ENCODE measurements around the gene GBP3. TPM values are rescaled to one million over a fixed set of nuclear protein-coding genes. Genes with fewer than 3 reads are reported as not detected.
A peak's percentile ranks its signal among the peaks of the same experiment; 100 is the strongest.
"Not testable (repeated sequence)": the region's sequence is repeated elsewhere in the genome, so short reads cannot be mapped to it uniquely, and the experiment has no call there.

Gene GBP3
- total RNA-seq, 1 donor from 2014 or later: 46.6 TPM

DNA sequence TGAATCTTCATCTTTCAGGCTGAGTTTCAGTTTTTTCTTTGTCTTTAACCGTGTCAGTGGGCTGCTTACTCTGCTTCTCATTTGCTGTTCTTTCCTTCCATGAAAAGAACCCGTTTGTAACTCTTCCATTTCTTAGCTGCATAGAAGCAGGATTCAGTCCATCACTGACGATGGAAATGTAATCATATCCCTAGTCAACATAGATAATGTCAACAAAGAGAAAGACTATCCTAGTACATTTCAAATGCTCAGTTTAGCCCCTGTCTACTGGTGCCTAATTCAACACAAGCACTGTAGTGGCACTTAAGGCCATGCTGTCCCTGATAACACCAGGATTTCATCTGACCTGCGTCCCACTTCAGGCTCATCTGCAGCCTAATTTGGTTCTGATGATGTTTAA is 42.0 kb upstream of the GBP3 start:
- TF ChIP-seq, protein P1, sequence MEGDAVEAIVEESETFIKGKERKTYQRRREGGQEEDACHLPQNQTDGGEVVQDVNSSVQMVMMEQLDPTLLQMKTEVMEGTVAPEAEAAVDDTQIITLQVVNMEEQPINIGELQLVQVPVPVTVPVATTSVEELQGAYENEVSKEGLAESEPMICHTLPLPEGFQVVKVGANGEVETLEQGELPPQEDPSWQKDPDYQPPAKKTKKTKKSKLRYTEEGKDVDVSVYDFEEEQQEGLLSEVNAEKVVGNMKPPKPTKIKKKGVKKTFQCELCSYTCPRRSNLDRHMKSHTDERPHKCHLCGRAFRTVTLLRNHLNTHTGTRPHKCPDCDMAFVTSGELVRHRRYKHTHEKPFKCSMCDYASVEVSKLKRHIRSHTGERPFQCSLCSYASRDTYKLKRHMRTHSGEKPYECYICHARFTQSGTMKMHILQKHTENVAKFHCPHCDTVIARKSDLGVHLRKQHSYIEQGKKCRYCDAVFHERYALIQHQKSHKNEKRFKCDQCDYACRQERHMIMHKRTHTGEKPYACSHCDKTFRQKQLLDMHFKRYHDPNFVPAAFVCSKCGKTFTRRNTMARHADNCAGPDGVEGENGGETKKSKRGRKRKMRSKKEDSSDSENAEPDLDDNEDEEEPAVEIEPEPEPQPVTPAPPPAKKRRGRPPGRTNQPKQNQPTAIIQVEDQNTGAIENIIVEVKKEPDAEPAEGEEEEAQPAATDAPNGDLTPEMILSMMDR (IDR thresholded peaks at IDR 0.05): no peak
- peak overlapping the region; percentile 53 for H3K4me3 ChIP-seq
- DNase-seq: no peak
- intact Hi-C loops (cut with DNase I): no loop called here
- ATAC-seq: peak; percentile 69
- H3K9me3 ChIP-seq: no peaks in the 10 kb centered on the region
- H3K27ac ChIP-seq: peak overlapping the region; percentile 87
- peaks cover 9% of the 10 kb centered on the region for H3K36me3 ChIP-seq
- H3K4me1 ChIP-seq: peaks cover 27% of the 10 kb centered on the region
- H3K27me3 ChIP-seq: no peaks in the 10 kb centered on the region

DNA sequence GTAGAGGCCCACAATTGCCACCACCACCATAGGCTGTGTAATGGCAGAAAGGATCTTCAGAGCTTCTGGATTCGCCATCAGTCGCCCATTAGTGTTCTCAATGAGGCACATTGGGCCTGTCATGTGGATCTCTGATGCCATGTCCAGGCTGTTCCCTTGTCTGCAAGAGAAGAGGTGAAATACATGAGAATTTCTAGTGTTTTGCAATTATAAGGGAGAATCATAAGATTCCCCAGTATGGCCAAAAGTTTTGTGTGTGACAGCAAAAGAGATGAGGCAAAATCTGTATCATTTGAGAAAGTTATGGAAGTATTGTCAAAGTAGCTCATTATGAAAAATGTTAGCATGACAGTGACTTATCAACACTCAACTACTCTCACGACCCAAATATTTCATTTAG is 40.4 kb upstream of the GBP3 start:
- Histone ChIP-seq H3K27ac (no peak overlapping the region), H3K27me3 (no peaks in the 10 kb centered on the region), H3K36me3 (peaks cover 24% of the 10 kb centered on the region), H3K4me1 (peaks cover 27% of the 10 kb centered on the region), H3K4me3 (peak overlapping the region; percentile 53), H3K9me3 (no peaks in the 10 kb centered on the region)
- no peak for DNase-seq
- intact Hi-C loops (cut with DNase I): no loop called here
- TF ChIP-seq, protein P1 (IDR thresholded peaks at IDR 0.05): no peak
- ATAC-seq: peak; percentile 13

DNA sequence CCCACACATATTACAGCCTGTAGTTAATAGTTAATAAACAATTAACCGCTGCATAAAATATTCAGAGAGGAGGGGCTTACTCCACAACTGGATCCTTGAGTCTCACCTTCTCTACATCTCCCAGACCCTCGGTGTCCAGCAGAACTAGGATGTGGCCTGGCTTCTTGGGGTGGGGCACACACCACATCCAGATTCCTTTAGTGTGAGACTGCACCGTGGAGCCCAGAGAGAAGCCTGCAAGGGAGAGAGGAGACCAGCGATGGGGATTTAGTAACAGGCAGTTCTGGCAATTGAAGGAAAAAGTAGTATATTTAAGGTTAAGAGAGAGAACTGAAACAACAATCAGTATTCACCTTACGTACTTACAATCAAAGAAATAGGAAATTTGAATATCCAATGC is 37.4 kb upstream of the GBP3 start:
- ATAC-seq (no peak), DNase-seq (no peak)
- no peak overlapping the region for H3K4me3 ChIP-seq
- H3K4me1 ChIP-seq: peaks cover 21% of the 10 kb centered on the region
- no peaks in the 10 kb centered on the region for H3K27me3 ChIP-seq
- no peaks in the 10 kb centered on the region for H3K9me3 ChIP-seq
- no peak overlapping the region for H3K27ac ChIP-seq
- intact Hi-C loops (cut with DNase I): no loop called here
- TF ChIP-seq, protein P1 (IDR thresholded peaks at IDR 0.05): no peak
- H3K36me3 ChIP-seq: peaks cover 54% of the 10 kb centered on the region

DNA sequence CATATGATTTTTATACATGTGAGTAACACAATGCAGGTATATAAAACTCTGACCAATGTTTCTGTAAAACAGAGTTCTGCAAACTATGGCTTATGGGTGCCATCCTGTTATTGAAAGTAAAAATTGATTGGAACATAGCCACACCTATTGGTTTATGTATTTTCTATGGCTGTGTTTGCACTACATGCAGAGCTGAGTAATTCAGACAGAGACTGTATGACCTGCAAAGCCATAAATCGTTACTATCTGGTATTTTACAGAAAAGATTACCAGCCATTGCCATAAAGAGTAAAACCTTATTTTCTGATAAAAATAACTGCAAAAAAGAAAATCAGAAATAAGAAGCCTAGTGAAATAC is 29.3 kb upstream of the GBP3 start:
- no peak for ATAC-seq

DNA sequence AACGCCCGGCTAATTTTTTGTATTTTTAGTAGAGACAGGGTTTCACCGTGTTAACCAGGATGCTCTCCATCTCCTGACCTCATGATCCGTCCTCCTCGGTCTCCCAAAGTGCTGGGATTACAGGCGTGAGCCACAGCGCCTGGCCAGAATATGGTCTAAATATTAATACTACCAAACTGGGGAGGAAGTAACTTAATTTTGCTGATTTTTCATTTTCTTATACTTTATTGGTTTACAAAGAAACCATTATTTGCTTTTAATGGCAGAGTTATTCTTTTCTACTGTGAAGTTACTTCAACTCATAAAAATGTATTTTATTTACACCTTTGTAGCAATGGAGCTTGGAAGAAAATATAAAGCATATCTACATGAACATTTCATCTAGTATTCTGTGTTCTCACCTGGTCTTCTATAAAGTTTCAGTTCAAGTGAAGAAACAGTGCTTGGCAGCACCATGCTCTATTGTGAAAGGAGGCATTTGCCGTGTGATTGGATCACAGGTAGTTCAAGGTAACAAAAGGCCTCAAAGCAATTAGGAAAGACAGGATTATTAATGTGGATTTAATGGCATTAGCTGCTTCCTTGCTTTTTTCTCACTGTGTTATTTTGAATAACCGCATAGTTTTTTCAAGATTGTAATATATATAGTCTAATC is 28.8 kb upstream of the GBP3 start:
- no peak for DNase-seq
- intact Hi-C loops (cut with DNase I): no loop called here
- Histone ChIP-seq H3K27me3 (no peaks in the 10 kb centered on the region), H3K27ac (no peak overlapping the region), H3K4me3 (no peak overlapping the region), H3K4me1 (no peaks in the 10 kb centered on the region), H3K36me3 (peaks cover 58% of the 10 kb centered on the region), H3K9me3 (no peaks in the 10 kb centered on the region)
- no peak for ATAC-seq
- TF ChIP-seq, protein P1 (IDR thresholded peaks at IDR 0.05): no peak

More for the DNA sequence above, 29.3 kb upstream of the GBP3 start:
- Histone ChIP-seq H3K4me3 (no peak overlapping the region), H3K9me3 (no peaks in the 10 kb centered on the region), H3K36me3 (peaks cover 63% of the 10 kb centered on the region), H3K27ac (no peak overlapping the region), H3K4me1 (no peaks in the 10 kb centered on the region), H3K27me3 (no peaks in the 10 kb centered on the region)
- no peak for DNase-seq
- intact Hi-C loops (cut with DNase I): no loop called here
- TF ChIP-seq, protein P1 (IDR thresholded peaks at IDR 0.05): no peak

DNA sequence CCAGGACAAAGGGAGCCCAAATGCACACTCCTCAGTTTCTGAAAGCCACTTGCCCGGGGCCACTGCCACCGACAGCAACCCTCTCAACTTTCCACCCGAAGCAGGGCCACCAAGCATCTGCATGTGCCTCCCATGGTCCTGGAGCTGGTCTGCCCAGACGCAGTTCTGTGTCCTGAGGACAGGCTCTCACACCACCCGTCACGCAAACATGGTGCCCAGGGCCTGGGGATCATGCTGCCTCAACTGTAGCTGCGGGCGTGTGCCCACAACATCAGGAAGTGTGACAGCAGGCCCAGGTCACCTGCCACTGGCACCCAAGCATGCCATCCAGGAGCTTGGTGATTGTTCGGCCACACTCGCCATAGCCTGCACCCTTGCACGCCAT is 28.0 kb upstream of the GBP3 start:
- Histone ChIP-seq H3K27ac (no peak overlapping the region), H3K4me3 (no peak overlapping the region), H3K9me3 (no peaks in the 10 kb centered on the region), H3K27me3 (no peaks in the 10 kb centered on the region), H3K36me3 (peaks cover 50% of the 10 kb centered on the region), H3K4me1 (no peaks in the 10 kb centered on the region)
- TF ChIP-seq, protein P1 (IDR thresholded peaks at IDR 0.05): no peak
- DNase-seq (no peak), ATAC-seq (peak; percentile 20)
- intact Hi-C loops (cut with DNase I): no loop called here

DNA sequence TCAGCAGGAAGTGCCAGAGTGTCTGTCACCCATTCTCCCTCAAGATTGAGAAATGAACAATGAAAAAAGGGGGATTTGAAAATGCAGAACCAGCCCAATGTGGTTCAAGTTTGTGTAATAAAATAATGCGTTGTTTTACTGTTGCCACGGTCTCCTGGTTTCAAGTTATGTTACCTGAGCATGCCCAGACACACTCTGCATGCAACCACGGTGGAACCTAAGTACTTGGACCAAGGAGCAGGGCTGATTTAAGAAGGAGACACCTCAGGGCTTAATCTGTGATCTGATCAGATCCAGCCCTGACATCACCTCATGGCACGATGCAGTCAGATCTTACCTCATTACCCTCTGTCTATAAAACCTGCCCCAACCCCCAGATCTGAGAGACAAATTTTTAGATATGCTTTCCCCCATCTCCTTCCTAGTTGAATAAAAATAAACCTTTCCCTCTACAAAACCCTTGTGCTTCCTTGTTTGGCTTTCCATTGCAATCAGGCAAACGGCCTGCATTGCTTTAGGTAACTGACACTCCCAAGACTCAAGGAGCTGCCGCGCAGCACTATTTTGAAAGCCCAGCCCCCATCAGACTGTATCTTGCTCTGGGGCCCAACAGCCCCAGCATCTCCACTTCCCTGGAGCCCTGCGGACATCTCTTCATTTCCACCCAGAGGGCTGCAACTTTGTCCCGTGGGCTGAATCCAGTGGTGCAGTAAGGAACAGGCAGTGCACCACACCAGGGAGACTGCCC is 27.4 kb upstream of the GBP3 start:
- H3K4me3 ChIP-seq; DNase-seq; H3K9me3 ChIP-seq; intact Hi-C loops (cut with DNase I); H3K4me1 ChIP-seq; H3K27ac ChIP-seq; H3K27me3 ChIP-seq: not testable (repeated sequence)
- ATAC-seq: peak; percentile 55
- H3K36me3 ChIP-seq: peaks cover 44% of the 10 kb centered on the region

DNA sequence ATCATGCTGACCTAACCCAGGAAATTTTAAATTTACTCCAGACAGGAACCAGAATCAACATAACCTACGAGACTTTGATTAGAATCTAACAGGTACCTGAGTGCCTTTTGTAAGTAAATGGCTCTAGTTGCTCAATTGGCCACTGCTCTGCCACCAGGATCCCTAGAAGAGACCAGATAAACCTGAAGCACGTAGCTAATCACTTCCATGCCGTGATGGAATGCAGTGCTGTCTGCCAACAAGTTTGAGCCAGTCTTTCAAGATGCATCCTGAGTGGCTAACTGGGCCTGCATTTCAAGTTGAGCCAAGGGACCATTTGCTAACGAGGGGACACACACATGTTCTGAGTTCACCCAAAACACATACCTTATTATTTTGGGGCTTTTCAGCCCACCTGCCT is 26.5 kb upstream of the GBP3 start:
- H3K4me1 ChIP-seq; H3K27me3 ChIP-seq; H3K4me3 ChIP-seq; H3K27ac ChIP-seq; H3K9me3 ChIP-seq; intact Hi-C loops (cut with DNase I); DNase-seq: not testable (repeated sequence)
- ATAC-seq: peak; percentile 32
- H3K36me3 ChIP-seq: peaks cover 39% of the 10 kb centered on the region
